ENCODE measurements around the gene ATP10A. TPM values are rescaled to one million over a fixed set of nuclear protein-coding genes. Genes with fewer than 3 reads are reported as not detected.

The ATP10A gene
- total RNA-seq, 1 experiment from 2014 or later, result 3.9 TPM

- Mint-ChIP-seq H3K27me3 (ENCODE audit: low read depth) (no peaks in the 10 kb centered on the region), H3K4me3 (no peak overlapping the region), H3K36me3 (ENCODE audit: insufficient read depth in 1 of 3, low read depth in 3 of 3) (no peaks in the 10 kb centered on the region; a peak in 1 of 7 replicates), H3K27ac (no peak overlapping the region), H3K9me3 (no peaks in the 10 kb centered on the region), H3K4me1 (no peaks in the 10 kb centered on the region)
- Histone ChIP-seq H2BK12ac (ENCODE audit: insufficient read length, low read depth, low read length) (no peak overlapping the region), H4K20me1 (ENCODE audit: control insufficient read depth, insufficient read depth, insufficient read length) (no peaks in the 10 kb centered on the region), H3K79me2 (ENCODE audit: insufficient read depth, low read length) (no peaks in the 10 kb centered on the region), H3K23me2 (ENCODE audit: insufficient read length, low read depth, low read length, poor library complexity, severe bottlenecking) (no peaks in the 10 kb centered on the region), H3K27ac (ENCODE audit: insufficient read length, low read depth, low read length) (no peak overlapping the region), H3K23ac (ENCODE audit: insufficient read length, low read depth, low read length) (no peak overlapping the region), H3K79me1 (ENCODE audit: insufficient read depth, low read depth, low read length, poor library complexity, severe bottlenecking) (no peaks in the 10 kb centered on the region), H2BK5ac (ENCODE audit: insufficient read length, low read length) (no peak overlapping the region), H3K4me1 (ENCODE audit: insufficient read depth, low read length) (no peaks in the 10 kb centered on the region), H4K8ac (replicated peaks; ENCODE audit: insufficient read length, low read depth, low read length) (no peak overlapping the region), H3K18ac (ENCODE audit: insufficient read length, low read depth, low read length) (no peak overlapping the region), H3K4ac (ENCODE audit: low read depth, low read length) (no peak overlapping the region), H2AK5ac (ENCODE audit: insufficient read length, low read length) (no peak overlapping the region), H3K9ac (ENCODE audit: extremely low read depth, insufficient read length, low read length) (no peak overlapping the region), H2BK120ac (ENCODE audit: low read depth, low read length, poor library complexity, severe bottlenecking) (no peak overlapping the region), H4K91ac (ENCODE audit: insufficient read length, low read depth, low read length) (no peak overlapping the region), H3K56ac (ENCODE audit: insufficient read length, low read depth, low read length) (no peak overlapping the region), H2BK15ac (ENCODE audit: low read depth, low read length) (no peak overlapping the region), H3K4me2 (ENCODE audit: insufficient read depth, insufficient read length, low read length) (no peak overlapping the region), H3K27me3 (ENCODE audit: insufficient read depth, low read length) (no peaks in the 10 kb centered on the region), H2AFZ (ENCODE audit: low read length) (no peak overlapping the region), H3K9me3 (ENCODE audit: control insufficient read depth, low read depth, low read length) (no peaks in the 10 kb centered on the region), H4K5ac (ENCODE audit: insufficient read length, low read depth, low read length) (no peak overlapping the region), H3K14ac (ENCODE audit: insufficient read depth, low read length) (no peak overlapping the region), H3T11ph (ENCODE audit: low read length) (no peak overlapping the region), H2BK20ac (ENCODE audit: low read depth, low read length, poor library complexity, severe bottlenecking) (no peak overlapping the region)
- DNase-seq, result no peak
- WGBS (ENCODE audit: extremely low coverage, insufficient read length, low lambda C conversion rate), result no CpG with 5 or more reads among the region's 15 CpGs
- no peak for TF ChIP-seq CTCF (conservative IDR thresholded peaks at IDR 0.05)
Measured at GRCh38 chr15:25728816-25729215, 134.3 kb downstream of the ATP10A start.
